Measurements from ENCODE around the gene TBC1D22A. TPM values are rescaled to one million over a fixed set of nuclear protein-coding genes. Genes with fewer than 3 reads are reported as not detected.

The TBC1D22A gene
- total and polyA plus RNA-seq, 2 donors: 11.8 to 25.7 TPM

GRCh38 chr22:47162865-47163264, 400.4 kb downstream of the TBC1D22A start:
- Histone ChIP-seq H3K27me3 (ENCODE audit: control insufficient read depth in 2 of 2, insufficient read depth in 1 of 2, low read length in 1 of 2) (no peaks in the 10 kb centered on the region), H3K9me3 (ENCODE audit: control insufficient read depth in 2 of 2, insufficient read depth in 1 of 2, low read length in 1 of 2) (peaks cover 0 to 22% of the 10 kb centered on the region in 2 donors), H3K36me3 (ENCODE audit: control insufficient read depth in 2 of 2, insufficient read depth in 2 of 2, low read length in 1 of 2) (peaks cover 5 to 10% of the 10 kb centered on the region in 2 donors), H3K27ac (ENCODE audit: low read depth in 1 of 2, low read length in 1 of 2) (no peak overlapping the region), H3K4me1 (ENCODE audit: control insufficient read depth in 2 of 2, insufficient read depth in 2 of 2, low read length in 2 of 2) (peaks cover 11 to 65% of the 10 kb centered on the region in 2 donors), H3K4me3 (ENCODE audit: low read length in 2 of 2) (no peak overlapping the region)
- no peak for DNase-seq (ENCODE audit: low read depth in 6 of 9, low spot score in 9 of 9)
- 79% methylated on average over 10 of the region's 10 CpGs for WGBS

- Histone ChIP-seq H3K36me3 (ENCODE audit: control insufficient read depth in 2 of 2, insufficient read depth in 2 of 2, low read length in 1 of 2) (peaks cover 5 to 10% of the 10 kb centered on the region in 2 donors), H3K4me1 (ENCODE audit: control insufficient read depth in 2 of 2, insufficient read depth in 2 of 2, low read length in 2 of 2) (peaks cover 11 to 62% of the 10 kb centered on the region in 2 donors), H3K9me3 (ENCODE audit: control insufficient read depth in 2 of 2, insufficient read depth in 1 of 2, low read length in 1 of 2) (peaks cover 0 to 28% of the 10 kb centered on the region in 2 donors), H3K27me3 (ENCODE audit: control insufficient read depth in 2 of 2, insufficient read depth in 1 of 2, low read length in 1 of 2) (no peaks in the 10 kb centered on the region), H3K4me3 (ENCODE audit: low read length in 2 of 2) (no peak overlapping the region), H3K27ac (ENCODE audit: low read depth in 1 of 2, low read length in 1 of 2) (no peak overlapping the region)
- WGBS: 92% methylated on average over 10 of the region's 10 CpGs
- DNase-seq (ENCODE audit: low read depth in 6 of 9, low spot score in 9 of 9): no peak
Observed at GRCh38 chr22:47163481-47163855, 401.0 kb downstream of the TBC1D22A start.

- no peak overlapping the region for H3K4me3 ChIP-seq (ENCODE audit: low read length in 2 of 2)
- peaks cover 0 to 28% of the 10 kb centered on the region in 2 donors for H3K9me3 ChIP-seq (ENCODE audit: control insufficient read depth in 2 of 2, insufficient read depth in 1 of 2, low read length in 1 of 2)
- DNase-seq (ENCODE audit: low read depth in 6 of 9, low spot score in 9 of 9): no peak
- peaks cover 5 to 9% of the 10 kb centered on the region in 2 donors for H3K36me3 ChIP-seq (ENCODE audit: control insufficient read depth in 2 of 2, insufficient read depth in 2 of 2, low read length in 1 of 2)
- H3K27me3 ChIP-seq (ENCODE audit: control insufficient read depth in 2 of 2, insufficient read depth in 1 of 2, low read length in 1 of 2): no peaks in the 10 kb centered on the region
- H3K27ac ChIP-seq (ENCODE audit: low read depth in 1 of 2, low read length in 1 of 2): no peak overlapping the region
- peaks cover 11 to 62% of the 10 kb centered on the region in 2 donors for H3K4me1 ChIP-seq (ENCODE audit: control insufficient read depth in 2 of 2, insufficient read depth in 2 of 2, low read length in 2 of 2)
- WGBS: 92% methylated on average over 22 of the region's 22 CpGs
Observed at GRCh38 chr22:47163856-47164513, 401.5 kb downstream of the TBC1D22A start.

GRCh38 chr22:47164514-47165337, 402.3 kb downstream of the TBC1D22A start:
- no peak for DNase-seq (ENCODE audit: low read depth in 6 of 9, low spot score in 9 of 9)
- Histone ChIP-seq H3K27me3 (ENCODE audit: control insufficient read depth in 2 of 2, insufficient read depth in 1 of 2, low read length in 1 of 2) (no peaks in the 10 kb centered on the region), H3K27ac (ENCODE audit: low read depth in 1 of 2, low read length in 1 of 2) (no peak overlapping the region), H3K4me1 (ENCODE audit: control insufficient read depth in 2 of 2, insufficient read depth in 2 of 2, low read length in 2 of 2) (peaks cover 11 to 62% of the 10 kb centered on the region in 2 donors), H3K4me3 (ENCODE audit: low read length in 2 of 2) (no peak overlapping the region), H3K9me3 (ENCODE audit: control insufficient read depth in 2 of 2, insufficient read depth in 1 of 2, low read length in 1 of 2) (peaks cover 0 to 28% of the 10 kb centered on the region in 2 donors), H3K36me3 (ENCODE audit: control insufficient read depth in 2 of 2, insufficient read depth in 2 of 2, low read length in 1 of 2) (peaks cover 2 to 3% of the 10 kb centered on the region in 2 donors)
- WGBS: 91% methylated on average over 28 of the region's 28 CpGs

- H3K4me3 ChIP-seq (ENCODE audit: low read length in 2 of 2): no peak overlapping the region
- peaks cover 0 to 28% of the 10 kb centered on the region in 2 donors for H3K9me3 ChIP-seq (ENCODE audit: control insufficient read depth in 2 of 2, insufficient read depth in 1 of 2, low read length in 1 of 2)
- peaks cover 11 to 62% of the 10 kb centered on the region in 2 donors for H3K4me1 ChIP-seq (ENCODE audit: control insufficient read depth in 2 of 2, insufficient read depth in 2 of 2, low read length in 2 of 2)
- DNase-seq (ENCODE audit: low read depth in 6 of 9, low spot score in 9 of 9): peak in 6 of 9 donors; percentile 19 to 66 (median 36)
- WGBS: 60% methylated on average over 25 of the region's 25 CpGs
- H3K27me3 ChIP-seq (ENCODE audit: control insufficient read depth in 2 of 2, insufficient read depth in 1 of 2, low read length in 1 of 2): no peaks in the 10 kb centered on the region
- H3K27ac ChIP-seq (ENCODE audit: low read depth in 1 of 2, low read length in 1 of 2): peak overlapping the region in 1 of 2 donors; percentile 76
- peaks cover 0 to 2% of the 10 kb centered on the region in 2 donors for H3K36me3 ChIP-seq (ENCODE audit: control insufficient read depth in 2 of 2, insufficient read depth in 2 of 2, low read length in 1 of 2)
Observed at GRCh38 chr22:47165338-47166032, 403.0 kb downstream of the TBC1D22A start.

- Histone ChIP-seq H3K27ac (ENCODE audit: low read depth in 1 of 2, low read length in 1 of 2) (peak overlapping the region in 1 of 2 donors; percentile 76), H3K27me3 (ENCODE audit: control insufficient read depth in 2 of 2, insufficient read depth in 1 of 2, low read length in 1 of 2) (no peaks in the 10 kb centered on the region), H3K9me3 (ENCODE audit: control insufficient read depth in 2 of 2, insufficient read depth in 1 of 2, low read length in 1 of 2) (peaks cover 0 to 28% of the 10 kb centered on the region in 2 donors), H3K4me3 (ENCODE audit: low read length in 2 of 2) (no peak overlapping the region), H3K4me1 (ENCODE audit: control insufficient read depth in 2 of 2, insufficient read depth in 2 of 2, low read length in 2 of 2) (peaks cover 11 to 57% of the 10 kb centered on the region in 2 donors), H3K36me3 (ENCODE audit: control insufficient read depth in 2 of 2, insufficient read depth in 2 of 2, low read length in 1 of 2) (peaks cover 0 to 2% of the 10 kb centered on the region in 2 donors)
- 51% methylated on average over 5 of the region's 5 CpGs for WGBS
- DNase-seq (ENCODE audit: low read depth in 6 of 9, low spot score in 9 of 9): peak in 1 of 9 donors; percentile 32
Observed at GRCh38 chr22:47166033-47166404, 403.6 kb downstream of the TBC1D22A start.

GRCh38 chr22:47166446-47167016, 404.1 kb downstream of the TBC1D22A start:
- no peaks in the 10 kb centered on the region for H3K27me3 ChIP-seq (ENCODE audit: control insufficient read depth in 2 of 2, insufficient read depth in 1 of 2, low read length in 1 of 2)
- H3K4me3 ChIP-seq (ENCODE audit: low read length in 2 of 2): no peak overlapping the region
- WGBS: 97% methylated on average over 10 of the region's 10 CpGs
- H3K9me3 ChIP-seq (ENCODE audit: control insufficient read depth in 2 of 2, insufficient read depth in 1 of 2, low read length in 1 of 2): peaks cover 0 to 28% of the 10 kb centered on the region in 2 donors
- H3K4me1 ChIP-seq (ENCODE audit: control insufficient read depth in 2 of 2, insufficient read depth in 2 of 2, low read length in 2 of 2): peaks cover 11 to 52% of the 10 kb centered on the region in 2 donors
- no peak overlapping the region for H3K27ac ChIP-seq (ENCODE audit: low read depth in 1 of 2, low read length in 1 of 2)
- H3K36me3 ChIP-seq (ENCODE audit: control insufficient read depth in 2 of 2, insufficient read depth in 2 of 2, low read length in 1 of 2): peaks cover 0 to 2% of the 10 kb centered on the region in 2 donors
- DNase-seq (ENCODE audit: low read depth in 6 of 9, low spot score in 9 of 9): no peak

- WGBS: 98% methylated on average over 10 of the region's 10 CpGs
- no peak overlapping the region for H3K27ac ChIP-seq (ENCODE audit: low read depth in 1 of 2, low read length in 1 of 2)
- H3K9me3 ChIP-seq (ENCODE audit: control insufficient read depth in 2 of 2, insufficient read depth in 1 of 2, low read length in 1 of 2): peaks cover 0 to 28% of the 10 kb centered on the region in 2 donors
- H3K4me3 ChIP-seq (ENCODE audit: low read length in 2 of 2): no peak overlapping the region
- H3K27me3 ChIP-seq (ENCODE audit: control insufficient read depth in 2 of 2, insufficient read depth in 1 of 2, low read length in 1 of 2): no peaks in the 10 kb centered on the region
- H3K4me1 ChIP-seq (ENCODE audit: control insufficient read depth in 2 of 2, insufficient read depth in 2 of 2, low read length in 2 of 2): peaks cover 11 to 48% of the 10 kb centered on the region in 2 donors
- peaks cover 0 to 2% of the 10 kb centered on the region in 2 donors for H3K36me3 ChIP-seq (ENCODE audit: control insufficient read depth in 2 of 2, insufficient read depth in 2 of 2, low read length in 1 of 2)
- DNase-seq (ENCODE audit: low read depth in 6 of 9, low spot score in 9 of 9): no peak
Observed at GRCh38 chr22:47167056-47167455, 404.6 kb downstream of the TBC1D22A start.
